Activated naive CD8-positive, alpha-beta T cell treated with anti-CD3 and anti-CD28 coated beads, Interleukin-2, amount 10 ng/mL, durations not matched to agents 7 days and 5 days (primary cell): ENCODE results near the gene NOTCH3. TPM values are rescaled to one million over a fixed set of nuclear protein-coding genes. Genes with fewer than 3 reads are reported as not detected.

Experiments used
- ATAC-seq: fragments of 150-1000 bp; cut with Tn5 transposase; one replicate; pipeline ENCODE4 v1.10.0; 2021; ENCODE audit warnings: low read depth, moderate library complexity
- POLR2A ChIA-PET: fragments of 350-600 bp; sonication (Branson Sonifier 250); formaldehyde crosslinking; loops from one replicate; lab custom pipeline; 2021; ENCODE audit warnings: antibody characterized with exemption; lab: Charles Lee
- DNase-seq: peaks from one replicate; pipeline ENCODE4 v3.0.0; 2021
- H3K27ac Mint-ChIP-seq: one replicate; pipeline ENCODE4 v1.8.0; 2022; ENCODE audit warnings: mild to moderate bottlenecking, mixed read lengths
- H3K27me3 Mint-ChIP-seq: one replicate; pipeline ENCODE4 v1.8.0; 2022; ENCODE audit warnings: mild to moderate bottlenecking, moderate library complexity, mixed read lengths
- H3K36me3 Mint-ChIP-seq: one replicate; pipeline ENCODE4 v1.8.0; 2021; ENCODE audit warnings: mild to moderate bottlenecking, mixed read lengths
- H3K4me1 Mint-ChIP-seq: one replicate; pipeline ENCODE4 v1.8.0; 2021; ENCODE audit warnings: mixed read lengths
- H3K4me3 Mint-ChIP-seq: one replicate; pipeline ENCODE4 v1.8.0; 2022; ENCODE audit warnings: mild to moderate bottlenecking, moderate library complexity, mixed read lengths
- H3K9me3 Mint-ChIP-seq: one replicate; pipeline ENCODE4 v1.8.0; 2021; ENCODE audit warnings: mixed read lengths
- total RNA-seq, 2 experiments: library from RNA; stranded (reverse); gene quantifications; one replicate each; pipeline ENCODE4 v1.2.3, GENCODE V29; 2021

Gene NOTCH3
- total RNA-seq, 2 experiments from 2014 or later: 0.22 to 0.31 TPM

DNA sequence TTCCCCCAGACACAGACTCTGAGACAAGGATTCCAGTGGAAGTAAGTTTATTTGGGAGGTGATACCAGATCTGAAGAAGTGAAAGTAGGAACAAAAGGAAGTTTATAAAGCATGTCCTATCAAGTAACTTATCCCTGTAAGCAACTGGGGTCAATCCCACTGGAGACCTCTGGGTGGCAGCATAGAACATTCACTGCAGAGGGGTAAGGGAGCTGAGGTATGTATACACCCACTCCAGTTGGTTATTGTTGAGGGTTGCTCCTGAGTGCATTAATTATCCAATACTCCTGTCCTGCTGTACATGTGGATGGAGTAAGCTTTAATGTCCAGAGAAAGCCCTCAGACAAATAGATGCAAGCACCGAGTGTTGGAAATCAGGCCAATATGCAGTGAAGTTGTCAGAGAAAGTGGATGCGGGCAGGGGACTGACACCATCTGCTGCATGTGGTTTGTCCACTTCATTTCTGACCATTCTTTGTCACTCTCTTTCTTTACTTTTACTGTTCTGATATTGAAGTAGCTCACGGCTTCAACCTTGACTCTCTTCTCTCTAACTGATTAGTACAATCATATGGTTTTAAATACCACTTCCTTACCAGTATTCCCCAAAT is 46.7 kb downstream of the NOTCH3 start:
- POLR2A ChIA-PET: interaction anchor here (0.6 to 1.4 kb wide), 2 partner anchors 29 to 847 kb away, joined by 3 to 4 read pairs; no protein-coding TSS in a partner anchor
- no peaks in the 10 kb centered on the region for H3K4me1 Mint-ChIP-seq
- DNase-seq: no peak
- H3K4me3 Mint-ChIP-seq: no peak overlapping the region
- no peak overlapping the region for H3K27ac Mint-ChIP-seq
- peaks cover 3% of the 10 kb centered on the region for H3K27me3 Mint-ChIP-seq
- H3K36me3 Mint-ChIP-seq: no peaks in the 10 kb centered on the region
- peaks cover 6% of the 10 kb centered on the region for H3K9me3 Mint-ChIP-seq
- no peak for ATAC-seq

DNA sequence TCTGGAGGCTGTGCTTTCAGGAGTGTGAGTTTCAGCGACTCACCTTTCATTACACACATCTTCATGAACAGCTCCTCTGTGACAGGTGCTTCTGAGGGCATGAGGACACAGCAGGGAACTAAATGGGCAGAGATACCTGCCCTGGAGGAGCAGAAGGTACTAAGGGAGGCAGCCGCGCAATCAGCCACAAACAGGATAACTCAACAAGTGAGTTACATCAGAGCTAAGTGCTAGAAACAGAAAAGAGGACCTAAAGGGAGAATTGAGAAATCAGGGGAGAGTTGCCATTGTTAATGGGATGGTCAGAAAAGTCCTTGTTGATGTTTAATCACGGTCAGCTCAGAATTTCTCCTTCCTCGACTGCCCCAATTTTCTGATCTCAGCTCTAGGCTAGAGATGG is 51.1 kb downstream of the NOTCH3 start:
- Mint-ChIP-seq H3K36me3 (no peaks in the 10 kb centered on the region), H3K4me3 (no peak overlapping the region), H3K9me3 (peaks cover 4% of the 10 kb centered on the region), H3K4me1 (peaks cover 6% of the 10 kb centered on the region), H3K27me3 (peaks cover 3% of the 10 kb centered on the region), H3K27ac (no peak overlapping the region)
- DNase-seq (no peak), ATAC-seq (no peak)
- POLR2A ChIA-PET: no interaction called here

DNA sequence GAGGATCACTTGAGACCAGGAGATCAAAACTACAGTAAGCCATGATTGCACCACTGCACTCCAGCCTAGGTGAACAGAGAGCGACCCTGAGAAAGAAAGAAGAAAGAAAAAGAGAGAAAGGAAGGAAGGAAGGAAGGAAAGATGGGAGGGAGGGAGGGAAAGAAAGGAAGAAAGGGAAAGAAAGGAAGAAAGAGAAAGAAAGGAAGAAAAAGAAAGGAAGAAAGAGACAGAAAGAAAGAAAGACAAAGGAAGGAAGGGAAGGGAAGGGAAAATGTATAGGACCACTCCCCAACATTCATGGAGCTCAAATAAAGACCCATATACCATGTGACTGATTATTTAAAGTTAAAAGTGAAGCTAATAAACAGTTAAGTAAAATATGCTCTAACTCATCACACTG is 53.7 kb downstream of the NOTCH3 start:
- Mint-ChIP-seq H3K27ac (no peak overlapping the region), H3K4me3 (peak overlapping the region; percentile 35), H3K9me3 (no peaks in the 10 kb centered on the region), H3K27me3 (peaks cover 6% of the 10 kb centered on the region), H3K36me3 (no peaks in the 10 kb centered on the region), H3K4me1 (peaks cover 6% of the 10 kb centered on the region)
- POLR2A ChIA-PET: no interaction called here
- DNase-seq (no peak), ATAC-seq (no peak)

DNA sequence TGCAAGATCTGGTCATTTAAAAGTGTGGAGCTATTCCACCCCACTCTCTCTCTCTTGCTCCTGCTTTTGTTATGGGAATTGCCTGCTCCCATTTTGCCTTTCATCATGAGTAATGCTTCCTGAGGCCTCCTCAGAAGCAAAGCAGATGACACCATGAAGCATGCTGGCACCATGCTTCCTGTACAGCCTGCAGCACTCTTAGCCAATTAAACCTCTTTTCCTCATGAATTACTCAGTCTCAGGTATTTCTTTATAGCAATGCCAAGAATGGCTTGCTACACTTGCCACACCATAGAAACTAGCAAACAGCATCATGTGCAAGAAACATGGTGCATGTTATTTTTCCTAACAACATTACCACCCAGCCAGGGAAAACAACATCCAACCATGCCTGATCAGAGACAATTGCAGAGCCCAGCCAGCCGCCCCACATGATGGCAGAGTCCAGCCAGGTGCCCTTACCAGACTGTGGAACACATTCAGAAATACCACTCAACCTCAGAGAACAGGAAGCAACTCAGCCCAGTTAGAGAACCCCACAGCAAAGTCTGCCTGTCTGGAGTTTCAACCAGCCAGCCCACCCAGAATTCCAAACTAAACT is 56.6 kb downstream of the NOTCH3 start:
- Mint-ChIP-seq H3K36me3 (no peaks in the 10 kb centered on the region), H3K27me3 (peaks cover 3% of the 10 kb centered on the region), H3K4me1 (peaks cover 6% of the 10 kb centered on the region), H3K27ac (no peak overlapping the region), H3K4me3 (no peak overlapping the region), H3K9me3 (peaks cover 5% of the 10 kb centered on the region)
- DNase-seq (no peak), ATAC-seq (no peak)
- POLR2A ChIA-PET: no interaction called here

DNA sequence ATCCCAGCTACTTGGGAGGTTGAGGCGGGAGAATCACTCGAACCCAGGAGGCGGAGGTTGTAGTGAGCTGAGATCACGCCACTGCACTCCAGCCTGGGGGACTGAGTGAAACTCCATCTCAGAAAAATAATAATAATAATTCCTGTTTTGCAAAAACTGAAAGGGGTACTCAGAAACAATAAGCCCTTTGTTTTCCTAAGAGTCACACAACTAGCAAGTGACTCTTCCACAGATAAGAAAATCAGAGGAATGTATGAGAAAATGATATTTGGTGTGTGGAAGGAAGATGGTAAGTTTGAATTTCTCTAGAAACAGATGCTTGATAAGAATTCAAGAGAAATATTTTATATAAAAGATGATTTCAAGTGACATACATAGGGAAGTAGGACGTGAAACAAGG is 58.5 kb downstream of the NOTCH3 start:
- POLR2A ChIA-PET: no interaction called here
- H3K4me1 Mint-ChIP-seq: peaks cover 1% of the 10 kb centered on the region
- DNase-seq: no peak
- no peak for ATAC-seq
- H3K9me3 Mint-ChIP-seq: peaks cover 10% of the 10 kb centered on the region
- peaks cover 3% of the 10 kb centered on the region for H3K27me3 Mint-ChIP-seq
- H3K36me3 Mint-ChIP-seq: no peaks in the 10 kb centered on the region
- H3K27ac Mint-ChIP-seq: no peak overlapping the region
- no peak overlapping the region for H3K4me3 Mint-ChIP-seq

DNA sequence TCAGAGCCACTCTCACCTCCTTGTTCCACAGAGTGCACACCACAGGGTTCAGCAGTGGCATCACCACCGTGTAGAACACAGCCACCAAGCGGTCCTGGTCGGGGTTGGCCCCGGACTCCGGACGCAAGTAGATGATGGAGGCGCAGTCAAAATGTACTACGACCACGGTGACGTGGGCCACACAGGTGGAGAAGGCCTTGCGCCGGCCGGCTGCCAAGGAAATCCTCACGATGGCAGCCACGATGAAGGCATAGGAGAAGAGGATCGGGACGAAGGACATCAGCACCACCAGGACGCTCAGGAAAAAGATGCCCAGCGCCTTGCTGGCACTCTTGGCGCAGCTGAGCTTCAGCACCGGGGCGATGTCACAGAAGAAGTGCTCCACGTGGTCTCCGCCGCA is 59.7 kb downstream of the NOTCH3 start:
- ATAC-seq (no peak), DNase-seq (no peak)
- H3K4me1 Mint-ChIP-seq: no peaks in the 10 kb centered on the region
- H3K9me3 Mint-ChIP-seq: peaks cover 13% of the 10 kb centered on the region
- POLR2A ChIA-PET: no interaction called here
- no peak overlapping the region for H3K27ac Mint-ChIP-seq
- no peak overlapping the region for H3K4me3 Mint-ChIP-seq
- no peaks in the 10 kb centered on the region for H3K36me3 Mint-ChIP-seq
- peaks cover 5% of the 10 kb centered on the region for H3K27me3 Mint-ChIP-seq

DNA sequence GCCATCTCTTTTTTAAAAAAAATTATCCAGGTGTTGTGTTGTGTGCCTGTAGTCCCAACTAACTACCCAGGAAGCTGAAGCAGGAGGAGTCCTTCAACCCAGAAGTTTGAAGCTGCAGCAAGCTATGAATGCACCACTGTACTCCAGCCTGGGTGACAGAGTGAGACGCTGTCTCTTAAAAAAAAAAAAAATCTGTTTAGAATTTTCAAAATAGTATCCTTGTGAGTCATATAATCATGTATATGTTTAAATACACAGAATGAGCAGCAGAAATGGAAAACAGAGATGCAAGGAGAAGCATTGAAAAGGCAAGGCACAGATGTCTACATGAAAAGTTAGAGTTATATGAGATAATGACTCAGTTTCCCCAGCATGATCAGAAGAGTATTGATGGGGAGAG is 62.4 kb downstream of the NOTCH3 start:
- DNase-seq (no peak), ATAC-seq (no peak)
- H3K4me1 Mint-ChIP-seq: no peaks in the 10 kb centered on the region
- no peak overlapping the region for H3K27ac Mint-ChIP-seq
- no peaks in the 10 kb centered on the region for H3K36me3 Mint-ChIP-seq
- H3K27me3 Mint-ChIP-seq: peaks cover 2% of the 10 kb centered on the region
- POLR2A ChIA-PET: no interaction called here
- H3K4me3 Mint-ChIP-seq: no peak overlapping the region
- H3K9me3 Mint-ChIP-seq: peaks cover 13% of the 10 kb centered on the region

DNA sequence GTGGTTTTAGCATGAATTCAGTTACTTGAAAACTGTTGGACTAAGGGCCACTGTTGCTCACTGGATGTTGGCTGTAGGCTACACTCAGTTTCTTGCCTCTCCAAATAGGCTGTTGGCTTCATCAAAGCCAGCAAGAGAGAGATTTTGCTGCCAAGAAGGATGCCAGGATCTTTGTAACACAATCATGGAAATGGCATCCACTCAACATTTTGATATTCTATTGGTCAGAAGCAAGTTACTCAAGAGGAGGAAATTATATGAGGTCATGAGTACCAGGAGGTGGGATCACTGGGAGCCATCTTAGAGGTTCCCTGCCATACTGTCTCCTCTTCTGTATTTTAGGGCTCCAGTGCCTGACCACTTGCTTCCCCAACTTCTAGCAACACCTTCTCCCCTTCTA is 63.0 kb downstream of the NOTCH3 start:
- ATAC-seq (no peak), DNase-seq (no peak)
- Mint-ChIP-seq H3K9me3 (peaks cover 13% of the 10 kb centered on the region), H3K27ac (no peak overlapping the region), H3K36me3 (no peaks in the 10 kb centered on the region), H3K4me1 (no peaks in the 10 kb centered on the region), H3K27me3 (peaks cover 2% of the 10 kb centered on the region), H3K4me3 (no peak overlapping the region)
- POLR2A ChIA-PET: no interaction called here

DNA sequence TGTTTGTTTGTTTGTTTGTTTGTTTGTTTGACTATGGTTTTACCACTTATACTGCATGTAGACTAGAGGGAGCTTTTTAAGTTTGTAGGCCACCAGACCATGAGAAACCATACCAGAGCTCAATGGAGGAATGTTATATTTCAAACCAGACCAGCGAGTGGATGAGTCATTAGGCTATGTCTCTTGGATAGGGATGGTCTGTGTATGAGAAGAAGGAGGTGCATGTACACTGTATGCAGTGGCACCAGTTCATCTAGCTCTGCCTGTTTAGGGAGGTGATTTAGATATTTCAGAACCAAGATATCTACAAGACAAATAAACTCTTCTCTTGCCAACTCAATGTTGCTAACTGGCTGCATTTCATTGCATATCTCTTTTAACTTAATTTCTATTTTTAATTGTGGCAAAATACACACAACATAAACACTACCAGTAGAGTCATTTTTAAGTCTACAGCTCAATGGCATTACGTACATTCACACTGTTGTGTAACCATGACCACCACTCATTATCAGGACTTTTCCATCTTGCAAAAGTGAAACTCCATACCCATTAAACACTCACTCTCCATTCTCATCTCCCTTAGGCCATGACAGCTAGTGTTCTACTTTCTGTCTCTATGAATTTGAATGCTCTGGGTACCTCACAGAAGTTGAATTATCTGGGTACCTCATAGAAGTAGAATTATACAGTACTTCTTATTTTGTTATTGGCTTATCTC is 64.4 kb downstream of the NOTCH3 start:
- POLR2A ChIA-PET: interaction anchor here (0.9 kb wide), 1 partner anchor 15 kb away, joined by 4 read pairs; no protein-coding TSS in a partner anchor

DNA sequence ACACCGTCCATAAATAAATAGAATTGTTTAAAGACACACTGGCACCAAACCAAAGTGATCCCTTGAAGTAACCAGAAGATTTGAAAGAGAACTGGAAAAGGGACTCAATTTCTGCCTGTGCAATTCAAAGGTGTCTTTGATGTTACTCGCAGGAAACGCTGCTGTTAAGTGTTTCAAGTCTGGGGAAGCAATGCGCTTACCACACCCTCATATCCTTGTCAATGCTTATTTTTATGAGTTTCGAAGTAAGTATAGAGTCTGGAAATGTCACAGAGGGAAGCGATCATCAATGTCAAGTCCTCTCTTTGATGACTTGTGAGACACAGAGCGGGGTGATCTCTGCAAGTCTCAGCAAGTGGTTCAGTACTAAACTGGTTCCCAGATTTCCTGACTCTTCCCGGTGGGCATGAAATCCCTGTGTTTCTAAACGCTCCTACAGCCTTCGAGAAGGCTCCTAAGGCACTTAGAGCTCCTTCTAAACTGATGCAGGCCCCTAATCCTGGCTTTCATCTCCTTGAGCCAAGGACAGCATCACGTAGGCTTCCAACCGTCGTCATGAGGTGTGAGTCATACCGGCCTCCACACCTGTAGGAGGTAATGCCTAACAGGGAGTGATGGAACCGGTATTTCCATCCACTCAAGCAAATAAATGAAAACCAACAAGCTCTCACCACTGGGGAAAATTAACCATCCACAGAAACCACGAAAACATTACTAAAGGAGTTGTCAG is 70.8 kb downstream of the NOTCH3 start:
- H3K9me3 Mint-ChIP-seq: no peaks in the 10 kb centered on the region
- no peaks in the 10 kb centered on the region for H3K36me3 Mint-ChIP-seq
- H3K4me3 Mint-ChIP-seq: peak overlapping the region; percentile 16
- no peak for DNase-seq
- peak overlapping the region; percentile 51 for H3K27ac Mint-ChIP-seq
- H3K27me3 Mint-ChIP-seq: no peaks in the 10 kb centered on the region
- POLR2A ChIA-PET: no interaction called here
- ATAC-seq: no peak
- peaks cover 15% of the 10 kb centered on the region for H3K4me1 Mint-ChIP-seq

More for the DNA sequence above, 64.4 kb downstream of the NOTCH3 start:
- Mint-ChIP-seq H3K36me3 (no peaks in the 10 kb centered on the region), H3K27ac (no peak overlapping the region), H3K27me3 (peaks cover 2% of the 10 kb centered on the region), H3K4me1 (no peaks in the 10 kb centered on the region), H3K4me3 (no peak overlapping the region), H3K9me3 (peaks cover 13% of the 10 kb centered on the region)
- no peak for DNase-seq
- ATAC-seq: no peak

DNA sequence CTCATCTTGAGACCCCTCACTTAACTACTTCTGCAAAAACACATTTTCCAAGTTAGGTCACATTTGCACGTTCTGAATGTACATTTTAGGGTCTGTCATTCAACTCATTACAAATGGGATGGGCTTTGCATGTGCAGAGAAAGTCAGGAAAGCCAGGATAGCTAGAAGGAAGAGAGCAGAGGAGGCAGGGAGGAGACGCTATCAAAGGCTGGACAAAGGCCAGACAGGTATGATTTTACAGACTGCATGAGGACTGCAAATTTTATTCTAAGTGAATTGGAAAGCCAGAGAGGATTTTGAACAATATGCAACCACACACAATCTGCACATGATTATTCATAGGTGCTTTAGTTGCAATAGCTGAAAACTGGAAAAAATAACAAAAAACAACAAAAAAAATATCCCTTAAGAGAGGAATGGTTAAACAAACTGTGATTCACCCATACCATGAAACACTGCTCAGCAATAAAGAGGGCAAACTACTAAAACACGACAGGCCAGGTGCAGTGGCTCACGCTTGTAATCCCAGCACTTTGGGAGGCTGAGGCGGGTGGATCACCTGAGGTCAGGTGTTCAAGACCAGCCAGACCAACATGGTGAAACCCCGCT is 72.5 kb downstream of the NOTCH3 start:
- no peaks in the 10 kb centered on the region for H3K27me3 Mint-ChIP-seq
- no peaks in the 10 kb centered on the region for H3K9me3 Mint-ChIP-seq
- POLR2A ChIA-PET: no interaction called here
- ATAC-seq (no peak), DNase-seq (no peak)
- no peak overlapping the region for H3K27ac Mint-ChIP-seq
- H3K4me1 Mint-ChIP-seq: peaks cover 20% of the 10 kb centered on the region
- H3K4me3 Mint-ChIP-seq: no peak overlapping the region
- H3K36me3 Mint-ChIP-seq: no peaks in the 10 kb centered on the region

DNA sequence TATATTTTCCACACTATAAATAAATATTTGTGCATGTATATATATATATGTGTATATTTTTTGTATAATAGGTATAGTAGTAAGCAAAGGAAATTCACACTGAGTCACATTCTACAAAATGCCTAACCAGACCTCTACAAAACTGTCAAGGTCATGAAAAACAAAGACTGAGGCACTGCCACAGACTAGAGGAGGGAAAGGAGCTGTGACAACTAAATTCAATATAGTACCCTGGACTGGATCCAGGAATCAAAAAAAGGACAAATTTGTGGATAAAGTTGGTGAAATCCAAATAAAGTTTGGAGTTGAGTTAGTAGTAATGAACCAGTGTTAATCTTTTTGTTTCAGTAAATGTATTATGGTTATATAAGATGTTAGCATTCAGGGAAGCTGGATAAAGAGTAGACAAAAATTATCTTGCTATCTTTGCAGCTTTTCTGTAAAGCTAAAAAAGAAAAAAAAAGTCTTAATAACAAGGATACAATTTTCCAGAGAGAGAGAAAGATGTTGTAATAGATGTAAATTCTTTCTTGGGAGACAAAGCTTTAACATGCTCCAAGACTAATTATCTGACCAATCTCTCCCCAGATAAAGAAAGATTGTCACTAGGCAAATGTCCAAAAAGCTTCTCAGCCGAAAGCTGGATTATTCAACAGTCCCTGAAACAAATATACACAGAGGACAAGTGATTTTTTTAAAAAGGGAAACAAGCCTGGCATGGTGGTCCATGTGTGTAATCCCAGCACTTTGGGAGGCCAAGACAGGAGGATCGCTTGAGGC is 74.5 kb downstream of the NOTCH3 start:
- Mint-ChIP-seq H3K27ac (peak overlapping the region; percentile 28), H3K4me1 (peaks cover 20% of the 10 kb centered on the region), H3K27me3 (no peaks in the 10 kb centered on the region), H3K9me3 (no peaks in the 10 kb centered on the region), H3K4me3 (peak overlapping the region; percentile 37), H3K36me3 (peaks cover 5% of the 10 kb centered on the region)
- DNase-seq (no peak), ATAC-seq (no peak)
- POLR2A ChIA-PET: interaction anchor here (0.6 to 1.4 kb wide), 5 partner anchors 18 to 1018 kb away, joined by 3 to 5 read pairs (median 3); partner anchors contain the start of genes AKAP8L and HSH2D
